Caco-2 (cell line): ENCODE data around the gene CCDC47. TPM values are rescaled to one million over a fixed set of nuclear protein-coding genes. Genes with fewer than 3 reads are reported as not detected.

Experiments
- BruUV-seq: library from RNA; stranded (reverse); fragments of 400-500 nt; replicated peaks from 2 replicates; lab custom pipeline; 2021; lab: Mats Ljungman, UMichigan
- CTCF ChIA-PET: fragments of 300-600 bp; sonication (Branson Sonifier 250); formaldehyde crosslinking; loops from one replicate; lab custom pipeline; 2022; ENCODE audit warnings: antibody characterized with exemption; lab: Charles Lee
- POLR2A ChIA-PET: fragments of 300-600 bp; sonication (Branson Sonifier 250); formaldehyde crosslinking; loops from one replicate; lab custom pipeline; 2022; ENCODE audit warnings: antibody characterized with exemption; lab: Charles Lee
- DNase-seq, 2 experiments: peaks; one replicate each; pipeline versions ENCODE4 v3.0.0 to v3.0.0-alpha.2; 2020 to 2022
- H3K27me3 ChIP-seq: replicated peaks from 2 replicates; pipeline ENCODE4 v1.6.0; 2011; ENCODE audit warnings: low read length; ENCODE audit not compliant: control insufficient read depth, insufficient read depth
- H3K36me3 ChIP-seq: 2 replicates; pipeline ENCODE4 v1.5.1; 2011; ENCODE audit warnings: low read length; ENCODE audit not compliant: control insufficient read depth, insufficient read depth
- H3K4me1 ChIP-seq: fragments of 250-450 bp; sonication (Bioruptor Pico); 2 replicates; pipeline ENCODE4 v1.5.1; 2020; ENCODE audit warnings: mild to moderate bottlenecking
- H3K4me3 ChIP-seq: 2 replicates; pipeline ENCODE4 v1.5.1; 2011; ENCODE audit warnings: low read depth, mild to moderate bottlenecking, control low read depth, low read length
- H3K9me3 ChIP-seq: fragments of 250-450 bp; sonication (Bioruptor Pico); 2 replicates; pipeline ENCODE4 v1.5.1; 2020; ENCODE audit warnings: mild to moderate bottlenecking, moderate library complexity
- H3K27ac Mint-ChIP-seq: one replicate; pipeline ENCODE4 v1.8.0; 2022; ENCODE audit warnings: mixed read lengths; ENCODE audit not compliant: unreplicated experiment
- H3K27me3 Mint-ChIP-seq: one replicate; pipeline ENCODE4 v1.8.0; 2022; ENCODE audit warnings: mixed read lengths; ENCODE audit not compliant: insufficient read depth, unreplicated experiment
- H3K36me3 Mint-ChIP-seq: one replicate; pipeline ENCODE4 v1.8.0; 2022; ENCODE audit warnings: mild to moderate bottlenecking, mixed read lengths; ENCODE audit not compliant: insufficient read depth, unreplicated experiment
- H3K4me1 Mint-ChIP-seq: one replicate; pipeline ENCODE4 v1.8.0; 2022; ENCODE audit warnings: low read depth, mixed read lengths; ENCODE audit not compliant: unreplicated experiment
- H3K4me3 Mint-ChIP-seq: one replicate; pipeline ENCODE4 v1.8.0; 2022; ENCODE audit warnings: mild to moderate bottlenecking, moderate library complexity, mixed read lengths; ENCODE audit not compliant: unreplicated experiment
- H3K9me3 Mint-ChIP-seq: one replicate; pipeline ENCODE4 v1.8.0; 2022; ENCODE audit warnings: mixed read lengths; ENCODE audit not compliant: unreplicated experiment
- intact Hi-C: fragments of 100-400 bp; cut with micrococcal nuclease; formaldehyde crosslinking; loops from one replicate; pipeline ENCODE4 v1.10.0; 2022; ENCODE audit not compliant: unreplicated experiment
- total RNA-seq: library from RNA; stranded (reverse); gene quantifications from 2 replicates; pipeline ENCODE4 v1.2.3, GENCODE V29; 2022
- TF ChIP-seq, protein P1 (sequence below), 2 experiments: fragments of 200-600 bp in 1 of 2; IDR thresholded peaks; 1 replicate in 1 of 2; 2 replicates in 1 of 2; pipeline versions ENCODE4 v1.5.1 to v1.8.0; 2011 to 2022; ENCODE audit warnings: antibody characterized with exemption in 1 of 2, control low read depth in 1 of 2, inconsistent platforms in 1 of 2, low read depth in 1 of 2, low read length in 1 of 2, mild to moderate bottlenecking in 1 of 2, moderate library complexity in 1 of 2; ENCODE audit not compliant: insufficient read depth in 1 of 2, severe bottlenecking in 1 of 2, unreplicated experiment in 1 of 2

CCDC47 gene
- total RNA-seq, 1 experiment from 2014 or later = 125 TPM

DNA sequence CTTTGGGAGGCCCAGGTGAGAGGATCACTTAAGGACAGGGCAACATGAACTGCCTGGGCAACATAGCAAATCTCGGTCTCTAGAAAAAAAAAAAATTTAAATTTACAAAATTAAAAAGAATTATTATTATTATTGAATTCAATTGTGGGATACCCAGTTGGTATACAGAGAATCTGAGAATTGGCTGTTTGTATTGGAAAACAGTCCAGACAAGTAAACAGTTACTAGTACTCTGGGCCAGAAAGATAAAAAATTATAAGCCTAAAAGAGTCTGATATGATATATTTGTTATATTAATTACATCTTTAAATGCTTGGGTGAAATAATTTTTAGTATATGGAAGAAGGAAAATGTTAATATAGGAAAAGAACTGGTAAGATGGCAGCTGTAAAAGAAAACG, 15.0 kb downstream of the CCDC47 start:
- H3K4me1 Mint-ChIP-seq = no peaks in the 10 kb centered on the region
- H3K4me3 ChIP-seq = no peak overlapping the region
- ChIA-PET CTCF (no interaction called here), POLR2A (no interaction called here)
- H3K9me3 Mint-ChIP-seq = no peaks in the 10 kb centered on the region
- peaks cover 9% of the 10 kb centered on the region for H3K36me3 ChIP-seq
- no peaks in the 10 kb centered on the region for H3K9me3 ChIP-seq
- H3K27me3 Mint-ChIP-seq = no peaks in the 10 kb centered on the region
- H3K27ac Mint-ChIP-seq = no peak overlapping the region
- peaks cover 10% of the 10 kb centered on the region for H3K4me1 ChIP-seq
- H3K36me3 Mint-ChIP-seq = peaks cover 87% of the 10 kb centered on the region
- H3K27me3 ChIP-seq = no peaks in the 10 kb centered on the region
- intact Hi-C loops = no loop called here
- TF ChIP-seq, protein P1, sequence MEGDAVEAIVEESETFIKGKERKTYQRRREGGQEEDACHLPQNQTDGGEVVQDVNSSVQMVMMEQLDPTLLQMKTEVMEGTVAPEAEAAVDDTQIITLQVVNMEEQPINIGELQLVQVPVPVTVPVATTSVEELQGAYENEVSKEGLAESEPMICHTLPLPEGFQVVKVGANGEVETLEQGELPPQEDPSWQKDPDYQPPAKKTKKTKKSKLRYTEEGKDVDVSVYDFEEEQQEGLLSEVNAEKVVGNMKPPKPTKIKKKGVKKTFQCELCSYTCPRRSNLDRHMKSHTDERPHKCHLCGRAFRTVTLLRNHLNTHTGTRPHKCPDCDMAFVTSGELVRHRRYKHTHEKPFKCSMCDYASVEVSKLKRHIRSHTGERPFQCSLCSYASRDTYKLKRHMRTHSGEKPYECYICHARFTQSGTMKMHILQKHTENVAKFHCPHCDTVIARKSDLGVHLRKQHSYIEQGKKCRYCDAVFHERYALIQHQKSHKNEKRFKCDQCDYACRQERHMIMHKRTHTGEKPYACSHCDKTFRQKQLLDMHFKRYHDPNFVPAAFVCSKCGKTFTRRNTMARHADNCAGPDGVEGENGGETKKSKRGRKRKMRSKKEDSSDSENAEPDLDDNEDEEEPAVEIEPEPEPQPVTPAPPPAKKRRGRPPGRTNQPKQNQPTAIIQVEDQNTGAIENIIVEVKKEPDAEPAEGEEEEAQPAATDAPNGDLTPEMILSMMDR (IDR thresholded peaks at IDR 0.05; ENCODE audit: insufficient read depth in 1 of 2, low read depth in 1 of 2, low read length in 1 of 2, severe bottlenecking in 1 of 2, unreplicated experiment in 1 of 2) = no peak
- H3K4me3 Mint-ChIP-seq = no peak overlapping the region
- BruUV-seq = no TSS peak
- DNase-seq = no peak

GRCh38 chr17:63754046-63754445, 19.4 kb downstream of the CCDC47 start:
- no TSS peak for BruUV-seq
- Histone ChIP-seq H3K36me3 (peaks cover 9% of the 10 kb centered on the region), H3K4me1 (no peaks in the 10 kb centered on the region), H3K27me3 (no peaks in the 10 kb centered on the region), H3K9me3 (no peaks in the 10 kb centered on the region), H3K4me3 (no peak overlapping the region)
- Mint-ChIP-seq H3K9me3 (no peaks in the 10 kb centered on the region), H3K27ac (no peak overlapping the region), H3K36me3 (peaks cover 88% of the 10 kb centered on the region), H3K4me1 (peaks cover 7% of the 10 kb centered on the region), H3K4me3 (no peak overlapping the region), H3K27me3 (no peaks in the 10 kb centered on the region)
- TF ChIP-seq, protein P1 (IDR thresholded peaks at IDR 0.05; ENCODE audit: insufficient read depth in 1 of 2, low read depth in 1 of 2, low read length in 1 of 2, severe bottlenecking in 1 of 2, unreplicated experiment in 1 of 2) = no peak
- POLR2A ChIA-PET = no interaction called here
- CTCF ChIA-PET = no interaction called here
- intact Hi-C loops = no loop called here
- no peak for DNase-seq

GRCh38 chr17:63753215-63753614, 20.2 kb downstream of the CCDC47 start:
- H3K27me3 ChIP-seq = no peaks in the 10 kb centered on the region
- TF ChIP-seq, protein P1 (IDR thresholded peaks at IDR 0.05; ENCODE audit: insufficient read depth in 1 of 2, low read depth in 1 of 2, low read length in 1 of 2, severe bottlenecking in 1 of 2, unreplicated experiment in 1 of 2) = no peak
- CTCF ChIA-PET = no interaction called here
- intact Hi-C loops = no loop called here
- Mint-ChIP-seq H3K4me3 (no peak overlapping the region), H3K36me3 (peaks cover 88% of the 10 kb centered on the region), H3K9me3 (no peaks in the 10 kb centered on the region), H3K4me1 (peaks cover 7% of the 10 kb centered on the region), H3K27ac (no peak overlapping the region), H3K27me3 (no peaks in the 10 kb centered on the region)
- H3K4me1 ChIP-seq = no peaks in the 10 kb centered on the region
- BruUV-seq = no TSS peak
- H3K9me3 ChIP-seq = no peaks in the 10 kb centered on the region
- H3K4me3 ChIP-seq = no peak overlapping the region
- POLR2A ChIA-PET = no interaction called here
- DNase-seq = no peak
- H3K36me3 ChIP-seq = peaks cover 9% of the 10 kb centered on the region
